SK-N-SH (cell line): ENCODE measurements around the gene IFNLR1.

Source experiments
- CTCF ChIP-seq: fragments of 200-600 bp; sonication (generic); IDR thresholded peaks from 2 replicates; pipeline ENCODE4 v1.6.1; 2017; ENCODE audit warnings: antibody characterized with exemption, mild to moderate bottlenecking, moderate library complexity
- FOXM1 ChIP-seq: IDR thresholded peaks from 2 replicates; pipeline ENCODE4 v1.4.0; 2012; ENCODE audit warnings: low read depth, mild to moderate bottlenecking
- REST ChIP-seq: IDR thresholded peaks from 2 replicates; pipeline ENCODE4 v1.6.1; 2012; ENCODE audit warnings: mild to moderate bottlenecking, low read depth, low read length, moderate library complexity
- SIN3A ChIP-seq: IDR thresholded peaks from 2 replicates; pipeline ENCODE4 v1.6.1; 2012; ENCODE audit warnings: low read depth, mild to moderate bottlenecking, low read length, moderate library complexity, borderline replicate concordance
- TEAD4 ChIP-seq: IDR thresholded peaks from 2 replicates; pipeline ENCODE4 v1.4.0; 2012; ENCODE audit warnings: mild to moderate bottlenecking, borderline replicate concordance; ENCODE audit not compliant: insufficient read depth
- TF ChIP-seq, protein P1 (sequence below): fragments of 150-350 bp; IDR thresholded peaks from 2 replicates; pipeline ENCODE4 v1.6.1; 2017; ENCODE audit warnings: antibody characterized with exemption, low read length, low read depth, borderline replicate concordance
- TF ChIP-seq, protein P2 (sequence below): IDR thresholded peaks from 2 replicates; pipeline ENCODE4 v1.4.0; 2012; ENCODE audit warnings: low read depth

- no peak for TF ChIP-seq SIN3A
- TF ChIP-seq CTCF, result no peak
- TF ChIP-seq REST, result no peak
- no peak for TF ChIP-seq FOXM1
- TF ChIP-seq, protein P1, sequence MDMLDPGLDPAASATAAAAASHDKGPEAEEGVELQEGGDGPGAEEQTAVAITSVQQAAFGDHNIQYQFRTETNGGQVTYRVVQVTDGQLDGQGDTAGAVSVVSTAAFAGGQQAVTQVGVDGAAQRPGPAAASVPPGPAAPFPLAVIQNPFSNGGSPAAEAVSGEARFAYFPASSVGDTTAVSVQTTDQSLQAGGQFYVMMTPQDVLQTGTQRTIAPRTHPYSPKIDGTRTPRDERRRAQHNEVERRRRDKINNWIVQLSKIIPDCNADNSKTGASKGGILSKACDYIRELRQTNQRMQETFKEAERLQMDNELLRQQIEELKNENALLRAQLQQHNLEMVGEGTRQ, result no peak
- TF ChIP-seq, protein P2, sequence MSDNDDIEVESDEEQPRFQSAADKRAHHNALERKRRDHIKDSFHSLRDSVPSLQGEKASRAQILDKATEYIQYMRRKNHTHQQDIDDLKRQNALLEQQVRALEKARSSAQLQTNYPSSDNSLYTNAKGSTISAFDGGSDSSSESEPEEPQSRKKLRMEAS, result no peak
- TF ChIP-seq TEAD4, result no peak
These were observed 14.5 kb downstream of the IFNLR1 start for GRCh38 chr1:24172598-24172997.
